GM12864 (cell line): Measurements from ENCODE around the gene OR5H1.

Experiments used
- DNase-seq: peaks from one replicate; pipeline ENCODE4 v3.0.0-alpha.2; 2011; ENCODE audit warnings: low read depth
- H3K4me3 ChIP-seq: 2 replicates; pipeline ENCODE4 v1.5.1; 2011; ENCODE audit warnings: mild to moderate bottlenecking, low read depth, low read length, control low read depth
- TF ChIP-seq, protein P1 (sequence below): IDR thresholded peaks from 2 replicates; pipeline ENCODE4 v1.5.1; 2011; ENCODE audit warnings: low read depth, mild to moderate bottlenecking, moderate library complexity, low read length, control low read depth, inconsistent platforms; ENCODE audit errors: missing control alignments

The OR5H1 gene

DNA sequence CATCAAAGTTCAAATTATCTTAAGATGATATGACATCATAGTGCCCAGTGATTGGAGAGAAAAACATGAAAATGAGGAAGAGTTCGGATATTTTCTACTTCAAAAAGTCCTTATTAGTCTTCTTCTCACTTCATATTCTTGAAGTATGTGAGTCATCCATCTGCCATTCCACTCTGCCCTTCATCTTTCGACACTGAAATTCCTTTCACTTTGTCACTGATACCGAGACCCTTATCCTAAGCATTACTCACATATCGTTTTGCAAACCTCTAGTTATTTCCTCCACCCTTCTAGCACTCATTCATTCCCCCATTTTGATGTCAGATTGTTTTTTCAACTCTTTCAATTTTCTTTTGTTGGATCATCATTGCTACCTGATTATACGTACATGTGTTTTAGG is 20.7 kb downstream of the OR5H1 start:
- H3K4me3 ChIP-seq: no peak overlapping the region
- TF ChIP-seq, protein P1, sequence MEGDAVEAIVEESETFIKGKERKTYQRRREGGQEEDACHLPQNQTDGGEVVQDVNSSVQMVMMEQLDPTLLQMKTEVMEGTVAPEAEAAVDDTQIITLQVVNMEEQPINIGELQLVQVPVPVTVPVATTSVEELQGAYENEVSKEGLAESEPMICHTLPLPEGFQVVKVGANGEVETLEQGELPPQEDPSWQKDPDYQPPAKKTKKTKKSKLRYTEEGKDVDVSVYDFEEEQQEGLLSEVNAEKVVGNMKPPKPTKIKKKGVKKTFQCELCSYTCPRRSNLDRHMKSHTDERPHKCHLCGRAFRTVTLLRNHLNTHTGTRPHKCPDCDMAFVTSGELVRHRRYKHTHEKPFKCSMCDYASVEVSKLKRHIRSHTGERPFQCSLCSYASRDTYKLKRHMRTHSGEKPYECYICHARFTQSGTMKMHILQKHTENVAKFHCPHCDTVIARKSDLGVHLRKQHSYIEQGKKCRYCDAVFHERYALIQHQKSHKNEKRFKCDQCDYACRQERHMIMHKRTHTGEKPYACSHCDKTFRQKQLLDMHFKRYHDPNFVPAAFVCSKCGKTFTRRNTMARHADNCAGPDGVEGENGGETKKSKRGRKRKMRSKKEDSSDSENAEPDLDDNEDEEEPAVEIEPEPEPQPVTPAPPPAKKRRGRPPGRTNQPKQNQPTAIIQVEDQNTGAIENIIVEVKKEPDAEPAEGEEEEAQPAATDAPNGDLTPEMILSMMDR: no peak
- DNase-seq: no peak

DNA sequence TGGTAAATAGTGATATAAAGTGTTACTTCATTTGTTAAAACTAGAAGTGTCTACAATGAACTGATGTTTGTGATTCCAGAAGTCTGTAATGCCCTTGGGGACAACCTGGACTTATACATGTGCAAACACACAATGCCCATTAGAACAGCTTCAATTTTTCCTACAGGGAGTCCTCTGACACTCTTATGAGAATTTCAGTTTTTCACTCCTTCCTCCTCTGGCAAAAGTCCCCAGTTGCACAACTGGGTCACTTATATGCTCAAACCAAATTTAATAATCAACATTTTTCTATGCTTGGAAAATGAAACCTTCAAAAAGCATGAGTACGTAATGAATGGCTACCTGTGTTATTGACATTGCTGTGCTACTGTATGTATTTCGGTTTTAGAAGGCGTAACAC is 35.9 kb downstream of the OR5H1 start, which contains the start of gene OR5H15:
OR5H15 (plus strand) TSS at position 301 of the 400 bp plus-strand sequence. CDS start 2,004 bp downstream, outside the sequence.
- TF ChIP-seq, protein P1: no peak
- DNase-seq: no peak
- no peak within 1 kb of the TSS for H3K4me3 ChIP-seq

DNA sequence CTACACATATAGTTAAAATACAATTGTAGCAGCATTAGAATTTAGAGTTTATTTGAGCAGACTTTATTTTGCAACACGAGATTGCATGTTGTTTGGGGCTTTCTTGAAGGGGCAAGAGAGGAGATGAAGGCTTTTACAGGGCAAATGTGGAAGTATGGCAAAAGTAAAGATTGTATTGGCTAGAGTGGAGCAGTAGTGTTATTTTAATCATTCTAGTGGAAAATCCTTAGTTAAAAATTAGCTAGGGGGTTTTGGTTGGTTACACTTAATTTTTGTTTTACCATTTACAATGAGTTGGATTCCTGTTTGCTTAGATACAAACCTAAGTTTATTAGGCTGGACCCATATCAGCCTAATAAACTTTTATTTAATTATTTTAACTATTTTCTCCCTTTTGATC is 40.5 kb downstream of the OR5H1 start:
- DNase-seq: no peak
- no peak overlapping the region for H3K4me3 ChIP-seq
- TF ChIP-seq, protein P1: no peak

DNA sequence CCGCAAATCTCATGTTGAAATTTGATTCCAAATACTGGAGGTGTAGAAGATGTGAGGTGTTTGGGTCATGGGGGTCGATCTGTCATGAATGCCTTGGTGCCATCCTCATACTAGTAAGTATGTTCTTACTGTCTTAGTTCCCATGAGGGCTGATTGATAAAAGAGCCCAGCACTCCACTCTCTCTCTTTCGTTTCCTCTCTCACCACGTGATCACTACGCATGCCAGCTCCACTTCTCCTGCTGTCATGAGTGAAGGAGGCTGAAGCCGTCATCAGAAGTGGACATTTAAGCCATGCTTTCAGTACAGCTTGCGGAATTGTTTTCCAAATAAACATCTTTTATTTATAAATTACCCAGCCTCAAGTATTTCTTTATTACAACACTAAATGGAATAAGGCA is 42.1 kb downstream of the OR5H1 start:
- TF ChIP-seq, protein P1: no peak

DNA sequence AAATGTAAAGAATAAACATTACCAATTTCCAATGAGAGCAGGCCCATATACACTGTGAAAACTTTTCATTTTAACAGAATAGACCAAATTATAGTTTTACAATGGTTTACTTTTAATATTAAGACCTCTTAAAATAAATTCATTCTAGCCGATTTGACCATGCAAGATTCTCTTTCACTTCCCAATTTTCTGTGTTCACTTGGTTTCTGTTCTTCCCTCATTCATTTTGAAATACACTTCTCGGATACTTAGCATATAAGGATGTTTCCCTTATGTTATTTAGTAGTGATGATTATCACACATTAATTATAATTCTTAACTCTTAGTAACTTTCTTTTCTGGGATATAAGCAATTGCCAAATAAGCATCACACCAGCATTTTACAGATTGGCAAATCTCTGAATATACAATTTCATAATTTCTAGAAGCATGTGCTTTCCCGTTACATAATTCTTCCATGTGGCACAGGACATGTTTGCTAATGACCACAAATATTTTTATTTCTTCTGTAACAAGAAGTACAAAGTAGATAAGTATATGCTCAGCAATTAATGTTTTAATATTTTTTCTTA is 49.9 kb downstream of the OR5H1 start:
- DNase-seq: no peak
- TF ChIP-seq, protein P1: no peak
- H3K4me3 ChIP-seq: no peak overlapping the region

More for the DNA sequence above, 42.1 kb downstream of the OR5H1 start:
- no peak overlapping the region for H3K4me3 ChIP-seq
- DNase-seq: no peak

DNA sequence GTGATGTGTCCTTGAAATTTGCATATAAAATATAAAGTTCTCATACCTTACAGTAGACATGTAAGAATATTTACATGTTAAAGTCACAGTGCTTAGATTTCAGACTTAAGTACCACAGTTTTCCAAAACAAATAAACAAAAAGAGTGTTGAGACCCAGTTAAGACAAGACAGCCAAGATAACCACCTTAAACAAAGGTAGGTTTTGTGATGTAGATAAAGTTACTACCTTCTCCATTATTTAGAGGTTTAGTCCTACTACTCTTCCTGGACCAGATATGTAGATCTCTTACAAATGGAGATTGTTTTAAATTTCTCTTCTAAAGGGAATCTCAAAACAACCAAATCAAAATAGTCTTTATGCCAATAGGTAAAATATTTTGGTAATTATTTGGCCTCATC is 51.7 kb downstream of the OR5H1 start:
- TF ChIP-seq, protein P1: no peak
- DNase-seq: no peak
- no peak overlapping the region for H3K4me3 ChIP-seq

DNA sequence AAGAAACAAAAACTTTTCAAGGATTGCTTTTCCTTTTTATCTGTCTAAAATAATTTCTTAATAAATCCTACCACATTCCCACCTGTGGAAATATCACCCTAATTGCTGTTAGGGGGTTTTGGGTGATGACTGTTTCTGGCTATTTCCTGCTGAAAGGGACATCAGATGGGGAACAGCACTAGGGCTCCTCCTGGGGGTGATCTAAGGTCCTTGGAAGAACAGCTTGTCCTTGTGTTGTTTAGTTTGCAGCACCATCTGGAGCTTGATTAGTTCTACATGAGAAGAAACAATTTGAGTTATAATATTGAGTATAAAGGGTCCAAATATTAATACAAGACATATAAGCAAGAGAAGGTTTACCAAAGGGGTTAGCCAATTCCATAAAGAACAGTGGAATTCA is 54.7 kb downstream of the OR5H1 start:
- TF ChIP-seq, protein P1: no peak
- no peak for DNase-seq

More for the DNA sequence above, 54.7 kb downstream of the OR5H1 start:
- H3K4me3 ChIP-seq: no peak overlapping the region
